IMR-90 (cell line): ENCODE results near the gene ATXN1. TPM values are rescaled to one million over a fixed set of nuclear protein-coding genes. Genes with fewer than 3 reads are reported as not detected.
A peak's percentile ranks its signal among the peaks of the same experiment; 100 is the strongest.

Source experiments
- ATAC-seq: fragments of 200-7000 bp; cut with Tn5 transposase; 2 replicates; pipeline ENCODE4 v1.9.1; 2020; ENCODE audit warnings: low read depth, mild to moderate bottlenecking, moderate library complexity
- BruUV-seq: library from RNA; stranded (reverse); fragments of 400-500 nt; replicated peaks from 2 replicates; lab custom pipeline; 2021; lab: Mats Ljungman, UMichigan
- CTCF ChIA-PET: fragments of 300-600 bp; formaldehyde crosslinking; extraction: SDS; loops from one replicate; lab custom pipeline; 2021; ENCODE audit warnings: antibody characterized with exemption; lab: Yijun Ruan, JAX
- POLR2A ChIA-PET: fragments of 300-600 bp; sonication (Branson Sonifier 250); formaldehyde crosslinking; loops from one replicate; lab custom pipeline; 2022; ENCODE audit warnings: antibody characterized with exemption; ENCODE audit not compliant: unreplicated experiment; lab: Charles Lee
- DNase-seq: peaks from one replicate; pipeline ENCODE4 v3.0.0; 2013
- H2AFZ ChIP-seq: replicated peaks from 2 replicates; pipeline ENCODE3; 2013; ENCODE audit warnings: low read length, mild to moderate bottlenecking; ENCODE audit not compliant: poor library complexity
- H2AK5ac ChIP-seq: 2 replicates; pipeline ENCODE4 v1.6.1; 2013; ENCODE audit warnings: low read depth, low read length, inconsistent platforms
- H2AK9ac ChIP-seq: replicated peaks from 2 replicates; pipeline ENCODE3; 2013; ENCODE audit warnings: mild to moderate bottlenecking, low read depth, low read length, moderate library complexity; ENCODE audit not compliant: poor library complexity
- H2BK120ac ChIP-seq: 2 replicates; pipeline ENCODE4 v1.6.1; 2013; ENCODE audit warnings: low read depth, low read length, inconsistent platforms
- H2BK15ac ChIP-seq: 3 replicates; pipeline ENCODE4 v1.6.1; 2013; ENCODE audit warnings: low read depth, low read length, inconsistent platforms
- H2BK20ac ChIP-seq: 2 replicates; pipeline ENCODE4 v1.6.1; 2013; ENCODE audit warnings: low read depth, mild to moderate bottlenecking, inconsistent platforms, low read length, moderate library complexity
- H2BK5ac ChIP-seq: 2 replicates; pipeline ENCODE4 v1.6.1; 2013; ENCODE audit warnings: mild to moderate bottlenecking, low read depth, low read length, inconsistent platforms; ENCODE audit not compliant: poor library complexity, severe bottlenecking
- H3K14ac ChIP-seq: replicated peaks from 2 replicates; pipeline ENCODE4 v1.6.1; 2013; ENCODE audit warnings: low read depth, low read length, inconsistent platforms
- H3K18ac ChIP-seq: 2 replicates; pipeline ENCODE4 v1.6.1; 2013; ENCODE audit warnings: low read depth, low read length, control low read depth
- H3K23ac ChIP-seq: 2 replicates; pipeline ENCODE4 v1.6.1; 2013; ENCODE audit warnings: low read depth, low read length, inconsistent platforms
- H3K27ac ChIP-seq: 2 replicates; pipeline ENCODE4 v1.5.1; 2013; ENCODE audit warnings: mild to moderate bottlenecking, control low read depth, low read length; ENCODE audit not compliant: insufficient read depth
- H3K27me3 ChIP-seq: 2 replicates; pipeline ENCODE4 v1.6.1; 2013; ENCODE audit warnings: low read length; ENCODE audit not compliant: control insufficient read depth, insufficient read depth
- H3K36me3 ChIP-seq: 2 replicates; pipeline ENCODE4 v1.6.1; 2013; ENCODE audit warnings: low read length, mixed read lengths; ENCODE audit not compliant: control insufficient read depth, insufficient read depth
- H3K4ac ChIP-seq: 2 replicates; pipeline ENCODE4 v1.6.1; 2013; ENCODE audit warnings: low read depth, low read length, inconsistent platforms
- H3K4me1 ChIP-seq: 2 replicates; pipeline ENCODE4 v1.6.1; 2013; ENCODE audit warnings: low read length, mixed read lengths; ENCODE audit not compliant: control insufficient read depth, insufficient read depth
- H3K4me2 ChIP-seq: 2 replicates; pipeline ENCODE4 v1.6.1; 2013; ENCODE audit warnings: low read depth, mild to moderate bottlenecking, control low read depth, low read length, moderate library complexity
- H3K4me3 ChIP-seq: 2 replicates; pipeline ENCODE4 v1.5.1; 2013; ENCODE audit warnings: low read depth, mild to moderate bottlenecking, control low read depth, low read length, moderate library complexity; ENCODE audit not compliant: insufficient read depth
- H3K56ac ChIP-seq: 2 replicates; pipeline ENCODE4 v1.6.1; 2013; ENCODE audit warnings: low read length, inconsistent platforms; ENCODE audit not compliant: insufficient read depth; ENCODE audit errors: extremely low read depth
- H3K79me1 ChIP-seq, 2 experiments: 2 replicates each; pipeline ENCODE4 v1.6.1; 2013; ENCODE audit warnings: low read length in 2 of 2, inconsistent platforms in 1 of 2, low read depth in 1 of 2
- H3K9ac ChIP-seq: 2 replicates; pipeline ENCODE4 v1.6.1; 2013; ENCODE audit warnings: low read depth, low read length, control low read depth
- H3K9me1 ChIP-seq: 2 replicates; pipeline ENCODE4 v1.6.1; 2013; ENCODE audit warnings: low read length, inconsistent platforms; ENCODE audit not compliant: insufficient read depth
- H3K9me3 ChIP-seq: 2 replicates; pipeline ENCODE4 v1.6.1; 2013; ENCODE audit warnings: low read length; ENCODE audit not compliant: control insufficient read depth, insufficient read depth
- H4K20me1 ChIP-seq: 2 replicates; pipeline ENCODE4 v1.6.1; 2013; ENCODE audit warnings: low read length, inconsistent platforms; ENCODE audit not compliant: insufficient read depth
- H4K5ac ChIP-seq: 2 replicates; pipeline ENCODE4 v1.6.1; 2013; ENCODE audit warnings: mild to moderate bottlenecking, low read depth, low read length, control low read depth
- H4K8ac ChIP-seq, 2 experiments: 2 replicates each; pipeline ENCODE4 v1.6.1; 2013; ENCODE audit warnings: low read depth in 2 of 2, low read length in 2 of 2, control low read depth in 1 of 2, inconsistent platforms in 1 of 2
- H4K91ac ChIP-seq: 2 replicates; pipeline ENCODE4 v1.6.1; 2013; ENCODE audit warnings: low read depth, low read length, inconsistent platforms; ENCODE audit not compliant: insufficient read depth
- CHD1 ChIP-seq: IDR thresholded peaks from 2 replicates; pipeline ENCODE4 v1.6.1; 2012; ENCODE audit warnings: low read depth, low read length, improper control_type of control experiment
- MAFK ChIP-seq: IDR thresholded peaks from 2 replicates; pipeline ENCODE4 v1.6.1; 2012; ENCODE audit warnings: low read depth, low read length, improper control_type of control experiment
- POLR2A ChIP-seq: IDR thresholded peaks from 2 replicates; pipeline ENCODE4 v1.6.1; 2012; ENCODE audit warnings: mild to moderate bottlenecking, low read depth, low read length
- RAD21 ChIP-seq: IDR thresholded peaks from 2 replicates; pipeline ENCODE4 v1.6.1; 2012; ENCODE audit warnings: low read length, improper control_type of control experiment
- WGBS, 2 experiments: methylation state at CpG; one replicate each; pipeline versions ENCODE4 v1.1.5 to v1.1.7; 2013; ENCODE audit warnings: missing lambda C conversion rate in 2 of 2; ENCODE audit not compliant: insufficient read length in 1 of 2; ENCODE audit errors: extremely low coverage in 2 of 2; 5-methylcytosine and 5-hydroxymethylcytosine counted together
- dilution Hi-C: fragments of 300-500 bp; cut with HindIII; formaldehyde crosslinking; loops from one replicate; pipeline ENCODE4 v1.14.3; 2018; ENCODE audit warnings: low sequenced_read_pairs; ENCODE audit not compliant: unreplicated experiment
- in situ Hi-C: fragments of 300-500 bp; cut with MboI; formaldehyde crosslinking; loops from 3 replicates; pipeline ENCODE4 v1.14.3; 2019; ENCODE audit warnings: low sequenced_read_pairs, inconsistent platforms, mixed read lengths
- intact Hi-C: fragments of 100-400 bp; cut with micrococcal nuclease; formaldehyde crosslinking; loops from 2 replicates; pipeline ENCODE4 v1.10.0; 2022
- polyA plus RNA-seq, 3 experiments: library from polyadenylated mRNA; depleted of rRNA; stranded (reverse); fragments of >200 nt; gene quantifications; 2 replicates each; pipeline ENCODE4 v1.2.3, GENCODE V29; 2012; ENCODE audit warnings: low replicate concordance in 1 of 3
- total RNA-seq: library from RNA; depleted of rRNA; stranded (reverse); fragments of >200 nt; gene quantifications from 2 replicates; pipeline ENCODE4 v1.2.3, GENCODE V29; 2012
- TF ChIP-seq, protein P1 (sequence below): fragments of 150-350 bp; IDR thresholded peaks from 2 replicates; pipeline ENCODE4 v1.6.1; 2017; ENCODE audit warnings: mild to moderate bottlenecking, antibody characterized with exemption, low read length, low read depth
- TF ChIP-seq, protein P2 (sequence below): conservative IDR thresholded peaks from 2 replicates; pipeline ENCODE4 v1.5.1; 2012; ENCODE audit warnings: mild to moderate bottlenecking, low read depth, low read length, improper control_type of control experiment

Gene ATXN1
- total and polyA plus RNA-seq, 2 of the 4 experiments (the other 2 are of a cell fraction) = 7.3 to 11.1 TPM

DNA sequence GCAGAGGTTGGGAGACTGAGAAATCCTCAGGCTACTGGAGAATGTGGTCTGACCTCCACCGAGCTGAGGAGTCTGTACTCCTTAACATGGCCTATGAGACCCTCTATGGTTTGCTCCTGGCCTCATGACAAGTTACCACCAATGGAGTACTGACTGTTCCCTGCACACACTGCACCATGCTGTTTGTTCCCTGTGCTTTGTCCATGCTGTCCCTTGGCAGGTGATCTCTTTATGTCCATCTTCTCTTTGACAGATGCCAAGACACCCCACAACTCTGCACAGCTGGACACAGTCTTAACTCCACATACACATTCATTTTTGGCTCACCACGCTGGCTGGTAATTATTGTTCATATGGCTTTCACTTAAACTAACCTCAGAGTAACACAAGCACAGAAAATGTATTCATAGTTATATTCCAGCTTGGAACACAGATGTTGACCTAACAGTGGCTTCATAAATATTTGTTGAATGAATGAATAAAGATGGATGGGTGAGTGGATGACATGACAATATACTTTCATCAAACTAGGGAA, 258.0 kb downstream of the ATXN1 start:
- intact Hi-C loops = no loop called here
- peaks cover 7 to 26% of the 10 kb centered on the region in 2 experiments for H3K79me1 ChIP-seq

More for the DNA sequence above, 258.0 kb downstream of the ATXN1 start:
- H3K9me1 ChIP-seq = peaks cover 10% of the 10 kb centered on the region
- WGBS, 2 experiments = no CpG with 5 or more reads among the region's 2 CpGs
- peak overlapping the region; percentile 8; the same call in 1 of the 3 replicates for H2BK15ac ChIP-seq
- H2BK5ac ChIP-seq = peak overlapping the region; percentile 58
- no peak overlapping the region for H3K27ac ChIP-seq
- no peak overlapping the region for H2AFZ ChIP-seq
- H2AK5ac ChIP-seq = peak overlapping the region; percentile 37; the same call in 1 of the 2 replicates
- peak overlapping the region; percentile 12 for H4K91ac ChIP-seq
- BruUV-seq = no TSS peak
- H3K4ac ChIP-seq = peak overlapping the region; percentile 26; the same call in 1 of the 2 replicates
- H2BK120ac ChIP-seq = peak overlapping the region; percentile 20
- no peak overlapping the region; a peak in 1 of 4 replicates for H4K8ac ChIP-seq
- ChIA-PET POLR2A (no interaction called here), CTCF (interaction anchor here (1.2 kb wide), 1 partner anchor 10 kb away, joined by 5 read pairs; no protein-coding TSS in a partner anchor)
- H3K36me3 ChIP-seq = no peaks in the 10 kb centered on the region
- peaks cover 9% of the 10 kb centered on the region for H3K4me1 ChIP-seq
- H3K4me2 ChIP-seq = no peak overlapping the region
- no peak overlapping the region for H4K5ac ChIP-seq
- in situ Hi-C loops (no loop called here), dilution Hi-C loops (no loop called here)
- no peak overlapping the region for H3K4me3 ChIP-seq
- no peaks in the 10 kb centered on the region for H3K27me3 ChIP-seq
- ATAC-seq (peak; percentile 30), DNase-seq (no peak)
- no peak overlapping the region for H3K9ac ChIP-seq
- H4K20me1 ChIP-seq = no peaks in the 10 kb centered on the region; the same call in 1 of the 2 replicates
- H2BK20ac ChIP-seq = peak overlapping the region; percentile 60
- no peak overlapping the region for H2AK9ac ChIP-seq
- H3K56ac ChIP-seq = no peak overlapping the region
- peak overlapping the region; percentile 79; the same call in 1 of the 2 replicates for H3K14ac ChIP-seq
- no peaks in the 10 kb centered on the region for H3K9me3 ChIP-seq
- no peak for TF ChIP-seq RAD21
- TF ChIP-seq, protein P1, sequence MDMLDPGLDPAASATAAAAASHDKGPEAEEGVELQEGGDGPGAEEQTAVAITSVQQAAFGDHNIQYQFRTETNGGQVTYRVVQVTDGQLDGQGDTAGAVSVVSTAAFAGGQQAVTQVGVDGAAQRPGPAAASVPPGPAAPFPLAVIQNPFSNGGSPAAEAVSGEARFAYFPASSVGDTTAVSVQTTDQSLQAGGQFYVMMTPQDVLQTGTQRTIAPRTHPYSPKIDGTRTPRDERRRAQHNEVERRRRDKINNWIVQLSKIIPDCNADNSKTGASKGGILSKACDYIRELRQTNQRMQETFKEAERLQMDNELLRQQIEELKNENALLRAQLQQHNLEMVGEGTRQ = no peak
- TF ChIP-seq MAFK = no peak
- TF ChIP-seq, protein P2, sequence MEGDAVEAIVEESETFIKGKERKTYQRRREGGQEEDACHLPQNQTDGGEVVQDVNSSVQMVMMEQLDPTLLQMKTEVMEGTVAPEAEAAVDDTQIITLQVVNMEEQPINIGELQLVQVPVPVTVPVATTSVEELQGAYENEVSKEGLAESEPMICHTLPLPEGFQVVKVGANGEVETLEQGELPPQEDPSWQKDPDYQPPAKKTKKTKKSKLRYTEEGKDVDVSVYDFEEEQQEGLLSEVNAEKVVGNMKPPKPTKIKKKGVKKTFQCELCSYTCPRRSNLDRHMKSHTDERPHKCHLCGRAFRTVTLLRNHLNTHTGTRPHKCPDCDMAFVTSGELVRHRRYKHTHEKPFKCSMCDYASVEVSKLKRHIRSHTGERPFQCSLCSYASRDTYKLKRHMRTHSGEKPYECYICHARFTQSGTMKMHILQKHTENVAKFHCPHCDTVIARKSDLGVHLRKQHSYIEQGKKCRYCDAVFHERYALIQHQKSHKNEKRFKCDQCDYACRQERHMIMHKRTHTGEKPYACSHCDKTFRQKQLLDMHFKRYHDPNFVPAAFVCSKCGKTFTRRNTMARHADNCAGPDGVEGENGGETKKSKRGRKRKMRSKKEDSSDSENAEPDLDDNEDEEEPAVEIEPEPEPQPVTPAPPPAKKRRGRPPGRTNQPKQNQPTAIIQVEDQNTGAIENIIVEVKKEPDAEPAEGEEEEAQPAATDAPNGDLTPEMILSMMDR = no peak
- no peak for TF ChIP-seq POLR2A
- TF ChIP-seq CHD1 = no peak
- peak overlapping the region; percentile 38; the same call in 1 of the 2 replicates for H3K18ac ChIP-seq
- peak overlapping the region; percentile 58; the same call in 1 of the 2 replicates for H3K23ac ChIP-seq
